Spleen (tissue), 11 donors: Measurements from ENCODE around the gene LMX1A. TPM values are rescaled to one million over a fixed set of nuclear protein-coding genes. Genes with fewer than 3 reads are reported as not detected.

Experiments
- DNase-seq: peaks from one replicate; pipeline ENCODE4 v3.0.0-alpha.2; 2020
- H3K27ac ChIP-seq, 8 donors: fragments of 200-600 bp; sonication (generic) in 7 of 8; 1 replicate in 4 of 8; 2 replicates in 4 of 8; pipeline versions ENCODE4 v1.5.0 to v1.8.0; 2016 to 2021; ENCODE audit warnings: inconsistent platforms in 4 of 8, mild to moderate bottlenecking in 4 of 8, moderate library complexity in 1 of 8
- H3K27me3 ChIP-seq, 7 donors: fragments of 200-600 bp; sonication (generic) in 6 of 7; replicated peaks in 1 of 7; 1 replicate in 4 of 7; 2 replicates in 3 of 7; pipeline versions ENCODE4 v1.5.0 to v1.8.0; 2016 to 2021; ENCODE audit warnings: inconsistent platforms in 3 of 7, mild to moderate bottlenecking in 1 of 7
- H3K36me3 ChIP-seq, 6 donors: fragments of 200-600 bp; sonication (generic) in 5 of 6; 1 replicate in 4 of 6; 2 replicates in 2 of 6; pipeline versions ENCODE4 v1.5.0 to v1.8.0; 2016 to 2021; ENCODE audit warnings: inconsistent platforms in 2 of 6
- H3K4me1 ChIP-seq, 6 donors: fragments of 200-600 bp; sonication (generic) in 5 of 6; 1 replicate in 3 of 6; 2 replicates in 3 of 6; pipeline versions ENCODE4 v1.5.0 to v1.8.0; 2016 to 2021; ENCODE audit warnings: inconsistent platforms in 3 of 6
- H3K4me3 ChIP-seq, 8 donors: fragments of 200-600 bp; sonication (generic) in 7 of 8; 1 replicate in 4 of 8; 2 replicates in 4 of 8; pipeline versions ENCODE4 v1.5.0 to v1.8.0; 2016 to 2021; ENCODE audit warnings: inconsistent platforms in 4 of 8, mild to moderate bottlenecking in 4 of 8, moderate library complexity in 2 of 8
- H3K9me3 ChIP-seq, 8 donors: fragments of 200-600 bp; sonication (generic) in 7 of 8; 1 replicate in 4 of 8; 2 replicates in 4 of 8; pipeline versions ENCODE4 v1.5.0 to v1.8.0; 2016 to 2021; ENCODE audit warnings: inconsistent platforms in 4 of 8
- POLR2A ChIP-seq, 3 donors: fragments of 450-650 bp; IDR thresholded peaks; one replicate each; pipeline ENCODE4 v1.5.1; 2017; ENCODE audit warnings: antibody characterized with exemption in 3 of 3, mild to moderate bottlenecking in 1 of 3
- POLR2AphosphoS5 ChIP-seq, 3 donors: sonication (generic); formaldehyde crosslinking; IDR thresholded peaks; one replicate each; pipeline ENCODE4 v1.5.1; 2017; ENCODE audit warnings: antibody characterized with exemption in 3 of 3
- WGBS, 5 donors: extraction: QIAGEN DNeasy Blood & Tissue Kit in 3 of 5; methylation state at CpG; one replicate each; pipeline versions ENCODE4 v1.1.5 to v1.1.7; 2013 to 2018; 5-methylcytosine and 5-hydroxymethylcytosine counted together
- intact Hi-C: fragments of 100-400 bp; cut with DNase I; formaldehyde crosslinking; loops from one replicate; pipeline ENCODE4 v1.15.0; 2023; ENCODE audit warnings: low total_unique reads
- polyA plus RNA-seq, 3 donors: library from polyadenylated mRNA; stranded (reverse); fragments of 200-250 nt; gene quantifications; one replicate each; pipeline ENCODE4 v1.2.1, GENCODE V29; 2013
- total RNA-seq, 7 donors: library from RNA; depleted of rRNA in 3 of 7; stranded (reverse); fragments of >200 nt in 3 of 7; fragmentation: NEBNext Ultra II Directional in 4 of 7; extraction: Animal tissue kit (Norgen Biotek cat#: 25700) in 4 of 7; gene quantifications; one replicate each; pipeline versions ENCODE4 v1.1.0 to v1.2.1, GENCODE V29; 2016 to 2021
- TF ChIP-seq, protein P1 (sequence below), 11 experiments: fragments of 200-600 bp in 7 of 11; fragments of 450-650 bp in 4 of 11; sonication (generic) in 4 of 11; IDR thresholded peaks in 8 of 11; conservative IDR thresholded peaks in 3 of 11; 1 replicate in 7 of 11; 2 replicates in 4 of 11; pipeline versions ENCODE4 v1.4.0 to v1.8.0; 2016 to 2021; ENCODE audit warnings: antibody characterized with exemption in 11 of 11, inconsistent platforms in 4 of 11, mild to moderate bottlenecking in 1 of 11
- donor health status: healthy with polysubstance abuse.
- donor health status: DM: no; HTN: no; CAD: no; lungs with moderate emphysema.
- donor health status: DM: no; HTN: no; CAD: no.
- donor health status: Bipolar disorder and iron deficiency.
- donor health status: healthy.
- donor health status: DM: no; HTN: no; CAD: no.
- donor health status: DM: yes; HTN: yes; CAD: no.

Gene LMX1A
- total and polyA plus RNA-seq, 10 donors = not detected

DNA sequence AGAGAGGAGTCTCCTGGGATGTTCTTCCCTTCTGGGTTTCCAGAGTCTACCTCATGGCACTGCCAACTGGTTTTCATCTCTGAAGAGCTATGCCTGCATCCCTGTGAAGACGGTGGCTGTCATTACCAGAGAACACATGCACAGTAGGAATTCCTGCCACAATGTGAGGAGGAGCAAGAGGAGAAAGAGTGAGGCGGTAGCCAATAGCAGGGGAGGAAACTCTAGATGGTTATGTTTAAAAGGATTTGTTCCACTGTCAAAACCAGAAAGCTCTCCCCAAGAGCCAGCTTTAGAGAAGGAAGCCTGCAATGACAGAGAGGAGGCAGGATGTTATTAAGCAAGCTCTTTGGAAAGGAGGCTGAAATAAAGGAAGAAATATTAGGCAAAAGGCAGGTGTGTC is 12.3 kb downstream of the LMX1A start:
- TF ChIP-seq POLR2A (IDR thresholded peaks at IDR 0.05) (no peak), POLR2AphosphoS5 (IDR thresholded peaks at IDR 0.05) (no peak)
- TF ChIP-seq, protein P1, sequence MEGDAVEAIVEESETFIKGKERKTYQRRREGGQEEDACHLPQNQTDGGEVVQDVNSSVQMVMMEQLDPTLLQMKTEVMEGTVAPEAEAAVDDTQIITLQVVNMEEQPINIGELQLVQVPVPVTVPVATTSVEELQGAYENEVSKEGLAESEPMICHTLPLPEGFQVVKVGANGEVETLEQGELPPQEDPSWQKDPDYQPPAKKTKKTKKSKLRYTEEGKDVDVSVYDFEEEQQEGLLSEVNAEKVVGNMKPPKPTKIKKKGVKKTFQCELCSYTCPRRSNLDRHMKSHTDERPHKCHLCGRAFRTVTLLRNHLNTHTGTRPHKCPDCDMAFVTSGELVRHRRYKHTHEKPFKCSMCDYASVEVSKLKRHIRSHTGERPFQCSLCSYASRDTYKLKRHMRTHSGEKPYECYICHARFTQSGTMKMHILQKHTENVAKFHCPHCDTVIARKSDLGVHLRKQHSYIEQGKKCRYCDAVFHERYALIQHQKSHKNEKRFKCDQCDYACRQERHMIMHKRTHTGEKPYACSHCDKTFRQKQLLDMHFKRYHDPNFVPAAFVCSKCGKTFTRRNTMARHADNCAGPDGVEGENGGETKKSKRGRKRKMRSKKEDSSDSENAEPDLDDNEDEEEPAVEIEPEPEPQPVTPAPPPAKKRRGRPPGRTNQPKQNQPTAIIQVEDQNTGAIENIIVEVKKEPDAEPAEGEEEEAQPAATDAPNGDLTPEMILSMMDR (IDR thresholded peaks at IDR 0.05 in 8 of 11, conservative IDR thresholded peaks at IDR 0.05 in 3 of 11) = no peak
- WGBS, 5 donors = 28 to 49% (median 36%) methylated on average over 2 of the region's 2 CpGs
- no peak for DNase-seq
- H3K4me3 ChIP-seq = no peak overlapping the region
- no peaks in the 10 kb centered on the region for H3K9me3 ChIP-seq
- H3K36me3 ChIP-seq = no peaks in the 10 kb centered on the region
- no peak overlapping the region for H3K27ac ChIP-seq
- peaks cover 0 to 89% (median 33%) of the 10 kb centered on the region in 7 donors for H3K27me3 ChIP-seq
- H3K4me1 ChIP-seq = no peaks in the 10 kb centered on the region
- intact Hi-C loops = no loop called here

DNA sequence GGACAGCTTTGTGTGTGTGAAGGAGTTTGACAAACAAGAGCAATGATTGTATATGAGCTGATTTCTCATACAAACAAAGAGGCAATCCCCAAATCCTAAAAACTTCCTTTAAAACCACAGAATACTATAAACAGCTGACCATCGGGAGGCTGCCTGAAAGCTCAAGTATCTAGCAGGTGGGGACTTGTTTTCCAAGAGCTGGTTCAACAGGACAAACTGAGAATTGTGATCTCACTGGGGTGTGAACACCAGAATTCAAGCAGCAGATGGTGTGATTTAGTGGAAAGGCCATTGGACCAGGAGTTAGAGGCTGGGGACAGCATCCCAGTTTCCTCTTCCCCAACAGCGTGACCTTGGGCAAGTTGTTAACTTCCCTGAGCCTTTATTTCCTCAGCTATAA is 13.9 kb downstream of the LMX1A start:
- Histone ChIP-seq H3K27ac (no peak overlapping the region), H3K27me3 (peaks cover 0 to 76% (median 23%) of the 10 kb centered on the region in 7 donors), H3K4me1 (no peaks in the 10 kb centered on the region), H3K9me3 (no peaks in the 10 kb centered on the region), H3K4me3 (no peak overlapping the region), H3K36me3 (no peaks in the 10 kb centered on the region)
- TF ChIP-seq, protein P1 (IDR thresholded peaks at IDR 0.05 in 8 of 11, conservative IDR thresholded peaks at IDR 0.05 in 3 of 11) = no peak
- no peak for DNase-seq
- 64 to 77% (median 67%) methylated on average over 2 of the region's 2 CpGs for WGBS, 5 donors
- intact Hi-C loops = no loop called here

DNA sequence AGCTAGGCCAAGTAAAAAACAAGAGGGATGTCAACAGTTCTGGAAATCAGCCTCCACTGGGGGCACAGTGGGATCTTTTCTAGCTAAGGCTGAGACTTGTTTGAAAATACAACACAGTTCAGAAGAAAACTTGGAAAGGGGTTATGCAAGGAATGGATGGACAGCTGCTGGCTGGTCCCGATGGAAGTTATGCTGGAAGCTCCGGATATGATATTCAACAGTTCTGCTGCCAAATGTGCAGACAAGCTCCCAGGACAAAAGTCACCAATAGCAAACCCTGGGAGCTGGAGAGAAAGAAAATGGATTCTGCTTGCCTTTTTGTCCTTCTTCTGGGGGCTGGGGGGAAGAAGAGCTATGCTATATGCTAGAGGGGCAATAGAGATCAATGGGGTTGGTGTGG is 14.3 kb downstream of the LMX1A start:
- peaks cover 0 to 72% (median 21%) of the 10 kb centered on the region in 7 donors for H3K27me3 ChIP-seq
- no peaks in the 10 kb centered on the region for H3K9me3 ChIP-seq
- no peak overlapping the region for H3K4me3 ChIP-seq
- WGBS, 5 donors = 83 to 94% (median 90%) methylated on average over 2 of the region's 2 CpGs
- TF ChIP-seq, protein P1 (IDR thresholded peaks at IDR 0.05 in 8 of 11, conservative IDR thresholded peaks at IDR 0.05 in 3 of 11) = no peak
- TF ChIP-seq POLR2A (IDR thresholded peaks at IDR 0.05) (no peak), POLR2AphosphoS5 (IDR thresholded peaks at IDR 0.05) (no peak)
- no peaks in the 10 kb centered on the region for H3K4me1 ChIP-seq
- intact Hi-C loops = no loop called here
- no peak overlapping the region for H3K27ac ChIP-seq
- DNase-seq = no peak
- no peaks in the 10 kb centered on the region for H3K36me3 ChIP-seq

DNA sequence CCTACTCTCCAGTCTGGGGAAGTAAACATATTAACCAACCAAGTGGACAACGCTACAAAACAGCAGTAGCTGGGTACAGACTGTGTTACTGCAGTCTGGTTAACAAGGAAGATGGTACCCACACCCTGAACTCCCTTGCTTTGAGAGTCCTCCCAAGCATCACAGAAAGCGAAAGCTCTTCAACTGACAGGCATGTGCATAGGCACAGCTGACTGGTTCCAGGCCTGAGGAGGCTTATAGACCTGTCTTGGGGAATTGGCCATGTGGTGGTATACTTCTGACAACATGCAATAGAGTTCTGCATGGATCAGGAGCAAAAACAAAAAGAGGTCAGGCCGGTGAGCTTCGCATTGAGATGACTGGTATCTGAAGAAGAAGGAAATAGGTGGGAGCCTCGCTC is 17.4 kb downstream of the LMX1A start:
- intact Hi-C loops = no loop called here
- no peaks in the 10 kb centered on the region for H3K4me1 ChIP-seq
- 87 to 98% (median 88%) methylated on average over 5 of the region's 5 CpGs for WGBS, 5 donors

More for the DNA sequence above, 17.4 kb downstream of the LMX1A start:
- no peak for DNase-seq
- H3K27ac ChIP-seq = no peak overlapping the region
- TF ChIP-seq POLR2A (IDR thresholded peaks at IDR 0.05) (no peak), POLR2AphosphoS5 (IDR thresholded peaks at IDR 0.05) (no peak)
- TF ChIP-seq, protein P1 (IDR thresholded peaks at IDR 0.05 in 8 of 11, conservative IDR thresholded peaks at IDR 0.05 in 3 of 11) = no peak
- H3K36me3 ChIP-seq = no peaks in the 10 kb centered on the region
- peaks cover 0 to 48% (median 6%) of the 10 kb centered on the region in 7 donors for H3K27me3 ChIP-seq
- no peaks in the 10 kb centered on the region for H3K9me3 ChIP-seq
- no peak overlapping the region for H3K4me3 ChIP-seq
